Smooth muscle cell (in vitro differentiated cells): ENCODE data around the gene AGAP3. TPM values are rescaled to one million over a fixed set of nuclear protein-coding genes. Genes with fewer than 3 reads are reported as not detected.
A peak's percentile ranks its signal among the peaks of the same experiment; 100 is the strongest.

Experiments used
- DNase-seq: peaks from one replicate; lab custom pipeline; 2025; ENCODE audit not compliant: unreplicated experiment; lab: John Stamatoyannopoulos, UW
- H2AFZ ChIP-seq: fragments of 200-600 bp; sonication (generic); 2 replicates; pipeline ENCODE4 v1.6.0; 2016; ENCODE audit warnings: antibody characterized with exemption, low read depth, mild to moderate bottlenecking
- H3F3A ChIP-seq: fragments of 200-600 bp; sonication (generic); 2 replicates; pipeline ENCODE4 v1.6.0; 2017; ENCODE audit warnings: antibody characterized with exemption, low read depth
- H3K27ac ChIP-seq: fragments of 200-600 bp; sonication (generic); 2 replicates; pipeline ENCODE4 v1.5.1; 2016; ENCODE audit warnings: low read depth, mild to moderate bottlenecking
- H3K27me3 ChIP-seq: fragments of 200-600 bp; sonication (generic); 2 replicates; pipeline ENCODE4 v1.6.1; 2016; ENCODE audit warnings: low read depth, mild to moderate bottlenecking
- H3K36me3 ChIP-seq: fragments of 200-600 bp; sonication (generic); 2 replicates; pipeline ENCODE4 v1.5.1; 2016; ENCODE audit warnings: low read depth
- H3K4me1 ChIP-seq: fragments of 200-600 bp; sonication (generic); 2 replicates; pipeline ENCODE4 v1.5.1; 2016; ENCODE audit warnings: low read depth
- H3K4me2 ChIP-seq: fragments of 200-600 bp; sonication (generic); 2 replicates; pipeline ENCODE4 v1.6.0; 2016; ENCODE audit warnings: mild to moderate bottlenecking
- H3K4me3 ChIP-seq: fragments of 200-600 bp; sonication (generic); 2 replicates; pipeline ENCODE4 v1.5.1; 2016; ENCODE audit warnings: mild to moderate bottlenecking
- H3K79me2 ChIP-seq: fragments of 200-600 bp; sonication (generic); 2 replicates; pipeline ENCODE4 v1.6.0; 2016; ENCODE audit warnings: low read depth, mild to moderate bottlenecking
- H3K9ac ChIP-seq: fragments of 200-600 bp; sonication (generic); 2 replicates; pipeline ENCODE4 v1.6.0; 2016; ENCODE audit warnings: low read depth
- H3K9me3 ChIP-seq: fragments of 200-600 bp; sonication (generic); replicated peaks from 2 replicates; pipeline ENCODE4 v1.5.1; 2016; ENCODE audit warnings: low read depth
- H4K20me1 ChIP-seq: fragments of 200-600 bp; sonication (generic); 2 replicates; pipeline ENCODE4 v1.6.0; 2016; ENCODE audit warnings: low read depth
- CTCF ChIP-seq: fragments of 200-600 bp; sonication (generic); IDR thresholded peaks from 2 replicates; pipeline ENCODE4 v1.5.1; 2017; ENCODE audit warnings: borderline replicate concordance, mild to moderate bottlenecking, antibody characterized with exemption; ENCODE audit not compliant: insufficient read depth, poor library complexity, severe bottlenecking
- WGBS: methylation state at CpG from one replicate; pipeline ENCODE4 v1.1.7; 2016; ENCODE audit warnings: low lambda C conversion rate; 5-methylcytosine and 5-hydroxymethylcytosine counted together
- polyA plus RNA-seq: library from polyadenylated mRNA; unstranded; fragments of >200 nt; fragmentation: Nextera tagmentation; extraction: Ambion mirVana; gene quantifications from 2 replicates; pipeline ENCODE4 v1.2.1, GENCODE V29; 2016
- total RNA-seq: library from RNA; depleted of rRNA; stranded (reverse); fragments of >200 nt; gene quantifications from 2 replicates; pipeline ENCODE4 v1.2.3, GENCODE V29; 2014

Gene AGAP3
- total and polyA plus RNA-seq, 2 experiments from 2014 or later, result 29.8 to 51.4 TPM

GRCh38 chr7:151115836-151116418 is 29.7 kb downstream of the AGAP3 start:
- Histone ChIP-seq H3F3A (peaks cover 7% of the 10 kb centered on the region), H3K27ac (peak overlapping the region; percentile 70), H3K4me2 (peak overlapping the region; percentile 84), H3K36me3 (no peaks in the 10 kb centered on the region), H4K20me1 (peaks cover 89% of the 10 kb centered on the region), H2AFZ (no peak overlapping the region), H3K4me1 (peaks cover 13% of the 10 kb centered on the region), H3K4me3 (peak overlapping the region; percentile 57), H3K9ac (peak overlapping the region; percentile 51), H3K9me3 (no peaks in the 10 kb centered on the region), H3K79me2 (peaks cover 43% of the 10 kb centered on the region), H3K27me3 (no peaks in the 10 kb centered on the region)
- 58% methylated on average over 14 of the region's 14 CpGs for WGBS
- TF ChIP-seq CTCF, result no peak
- DNase-seq, result no peak

- no peak for TF ChIP-seq CTCF
- H3K4me1 ChIP-seq, result peaks cover 13% of the 10 kb centered on the region
Measured at GRCh38 chr7:151116603-151117440, 30.5 kb downstream of the AGAP3 start.

GRCh38 chr7:151117565-151117964 is 31.3 kb downstream of the AGAP3 start:
- H3K79me2 ChIP-seq, result peaks cover 26% of the 10 kb centered on the region
- 99% methylated on average over 11 of the region's 12 CpGs for WGBS
- no peaks in the 10 kb centered on the region for H3K36me3 ChIP-seq
- no peak overlapping the region for H2AFZ ChIP-seq
- H3K4me3 ChIP-seq, result no peak overlapping the region
- H3K4me1 ChIP-seq, result peaks cover 13% of the 10 kb centered on the region
- H4K20me1 ChIP-seq, result peaks cover 85% of the 10 kb centered on the region
- H3K9ac ChIP-seq, result no peak overlapping the region
- no peak overlapping the region for H3K27ac ChIP-seq
- H3F3A ChIP-seq, result peaks cover 6% of the 10 kb centered on the region
- H3K4me2 ChIP-seq, result no peak overlapping the region
- TF ChIP-seq CTCF, result no peak
- H3K27me3 ChIP-seq, result no peaks in the 10 kb centered on the region
- DNase-seq, result no peak
- H3K9me3 ChIP-seq, result no peaks in the 10 kb centered on the region

More at GRCh38 chr7:151116603-151117440, 30.5 kb downstream of the AGAP3 start:
- Histone ChIP-seq H3K4me3 (no peak overlapping the region), H3K79me2 (peaks cover 34% of the 10 kb centered on the region), H3K27ac (peak overlapping the region; percentile 12), H3K4me2 (no peak overlapping the region), H2AFZ (no peak overlapping the region), H3K9me3 (no peaks in the 10 kb centered on the region), H3F3A (peaks cover 7% of the 10 kb centered on the region), H4K20me1 (peaks cover 89% of the 10 kb centered on the region), H3K9ac (no peak overlapping the region), H3K27me3 (no peaks in the 10 kb centered on the region), H3K36me3 (no peaks in the 10 kb centered on the region)
- DNase-seq, result no peak
- WGBS, result 95% methylated on average over 20 of the region's 27 CpGs
